NCI-H345 (cell line): Measurements from ENCODE around the gene OR6Y1.

Experiments
- DNase-seq: peaks from one replicate; lab custom pipeline; 2025; lab: John Stamatoyannopoulos, UW

Gene OR6Y1

GRCh38 chr1:158554352-158554751 is at the start of gene OR6Y1:
Gene OR6Y1 (minus strand): TSS chr1:158554405. CDS start chr1:158548105, 6,300 bp downstream.
- DNase-seq, result no peak

GRCh38 chr1:158600735-158601134 is 46.5 kb upstream of the OR6Y1 start:
- no peak for DNase-seq

- DNase-seq, result no peak
Measured at GRCh38 chr1:158586942-158587341, 32.7 kb upstream of the OR6Y1 start.

- DNase-seq, result no peak
Measured at GRCh38 chr1:158583962-158584361, 29.8 kb upstream of the OR6Y1 start.

GRCh38 chr1:158579733-158580132 is 25.5 kb upstream of the OR6Y1 start, which contains the start of gene OR10X1:
Gene OR10X1 (minus strand): TSS chr1:158579899. CDS start chr1:158579899, 0 bp downstream.
- no peak for DNase-seq

- DNase-seq, result no peak
Measured at GRCh38 chr1:158577561-158577960, 23.4 kb upstream of the OR6Y1 start.

- no peak for DNase-seq
Measured at GRCh38 chr1:158572226-158572625, 18.0 kb upstream of the OR6Y1 start.

GRCh38 chr1:158570480-158570879 is 16.3 kb upstream of the OR6Y1 start, which contains the start of gene OR6P1:
Gene OR6P1 (minus strand): TSS chr1:158570580. CDS start chr1:158563604, 6,976 bp downstream.
- DNase-seq, result no peak

- no peak for DNase-seq
Measured at GRCh38 chr1:158564608-158565007, 10.4 kb upstream of the OR6Y1 start.

GRCh38 chr1:158563853-158564252 is 9.6 kb upstream of the OR6Y1 start:
- no peak for DNase-seq

GRCh38 chr1:158559696-158560095 is 5.5 kb upstream of the OR6Y1 start:
- no peak for DNase-seq

GRCh38 chr1:158552296-158552695 is 1.9 kb downstream of the OR6Y1 start:
- DNase-seq, result no peak

GRCh38 chr1:158547533-158547932 is 6.7 kb downstream of the OR6Y1 start:
- no peak for DNase-seq

GRCh38 chr1:158537609-158538008 is 16.6 kb downstream of the OR6Y1 start:
- no peak for DNase-seq

GRCh38 chr1:158534496-158534895 is 19.7 kb downstream of the OR6Y1 start:
- no peak for DNase-seq

- peak; percentile 18 for DNase-seq
Measured at GRCh38 chr1:158527190-158527815, 26.9 kb downstream of the OR6Y1 start.

- no peak for DNase-seq
Measured at GRCh38 chr1:158521666-158522058, 32.5 kb downstream of the OR6Y1 start.

GRCh38 chr1:158520955-158521665 is 33.1 kb downstream of the OR6Y1 start:
- DNase-seq, result no peak

GRCh38 chr1:158520021-158520420 is 34.2 kb downstream of the OR6Y1 start:
- no peak for DNase-seq

- no peak for DNase-seq
Measured at GRCh38 chr1:158516966-158517365, 37.2 kb downstream of the OR6Y1 start.

GRCh38 chr1:158509471-158510156 is 44.6 kb downstream of the OR6Y1 start:
- no peak for DNase-seq

- DNase-seq, result no peak
Measured at GRCh38 chr1:158507511-158507910, 46.7 kb downstream of the OR6Y1 start.
